Urinary bladder (tissue), 4 donors: ENCODE measurements around the gene ABCC12. TPM values are rescaled to one million over a fixed set of nuclear protein-coding genes. Genes with fewer than 3 reads are reported as not detected.

Source experiments
- DNase-seq: peaks from one replicate; pipeline ENCODE4 v3.0.0-alpha.2; 2015; ENCODE audit errors: extremely low spot score
- H3K27ac ChIP-seq: one replicate; pipeline ENCODE4 v1.5.1; 2013; ENCODE audit warnings: low read depth, mild to moderate bottlenecking, moderate library complexity
- H3K36me3 ChIP-seq: one replicate; pipeline ENCODE4 v1.6.1; 2013; ENCODE audit warnings: mild to moderate bottlenecking, moderate library complexity; ENCODE audit not compliant: insufficient read depth
- H3K4me1 ChIP-seq: one replicate; pipeline ENCODE4 v1.6.1; 2013; ENCODE audit warnings: mild to moderate bottlenecking, moderate library complexity; ENCODE audit not compliant: insufficient read depth
- H3K4me3 ChIP-seq: one replicate; pipeline ENCODE4 v1.5.1; 2013; ENCODE audit warnings: low read depth, low read length
- WGBS: extraction: QIAGEN DNeasy Blood & Tissue Kit; methylation state at CpG from one replicate; pipeline ENCODE4 v1.1.7; 2013; 5-methylcytosine and 5-hydroxymethylcytosine counted together
- polyA plus RNA-seq: library from polyadenylated mRNA; stranded (reverse); fragments of 200-250 nt; gene quantifications from one replicate; pipeline ENCODE4 v1.2.3, GENCODE V29; 2013
- total RNA-seq: library from RNA; depleted of rRNA; stranded (reverse); fragments of >200 nt; gene quantifications from one replicate; pipeline ENCODE4 v1.2.3, GENCODE V29; 2014
- donor health status: healthy with polysubstance abuse.
- donor health status: healthy.

The ABCC12 gene
- total and polyA plus RNA-seq, 2 donors = not detected

DNA sequence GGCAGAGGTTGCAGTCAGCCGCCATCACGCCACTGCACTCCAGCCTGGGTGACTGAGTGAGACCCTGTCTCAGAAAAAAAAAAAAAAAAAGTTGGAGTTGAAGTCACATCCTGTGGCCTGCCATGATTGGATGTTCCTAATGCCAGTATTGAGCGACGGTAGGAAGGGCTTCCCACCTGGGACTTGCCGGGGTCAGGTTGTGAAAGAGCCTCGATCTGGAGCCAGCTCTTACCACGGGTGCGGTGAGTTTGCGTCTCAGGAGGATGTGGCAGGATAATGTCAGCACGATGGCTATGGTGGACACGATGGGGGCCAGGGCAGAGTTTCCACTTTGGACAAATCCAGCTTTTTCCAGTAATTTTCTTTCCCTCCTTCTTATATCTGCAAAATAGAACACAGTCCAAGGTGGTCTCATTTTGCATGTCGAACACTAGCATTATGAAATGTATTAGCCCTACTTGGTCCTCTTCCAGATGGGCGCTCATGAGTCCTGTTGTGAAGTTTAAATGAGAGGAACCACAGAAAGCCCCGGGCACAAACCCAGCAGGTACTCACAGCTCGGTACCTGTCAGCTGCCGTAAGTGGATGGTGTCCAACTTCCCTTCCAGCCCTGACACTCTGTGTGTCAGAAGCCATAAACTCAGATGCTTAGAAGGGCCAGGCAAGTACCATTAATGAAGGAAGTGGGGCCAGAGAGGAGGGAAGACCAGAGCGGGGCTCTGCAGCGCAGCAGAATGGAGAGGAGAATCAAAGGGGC lies 22.2 kb downstream of the ABCC12 start:
- Histone ChIP-seq H3K4me1 (no peaks in the 10 kb centered on the region), H3K36me3 (no peaks in the 10 kb centered on the region), H3K4me3 (no peak overlapping the region), H3K27ac (no peak overlapping the region)
- DNase-seq = no peak
- WGBS = 87% methylated on average over 18 of the region's 18 CpGs

DNA sequence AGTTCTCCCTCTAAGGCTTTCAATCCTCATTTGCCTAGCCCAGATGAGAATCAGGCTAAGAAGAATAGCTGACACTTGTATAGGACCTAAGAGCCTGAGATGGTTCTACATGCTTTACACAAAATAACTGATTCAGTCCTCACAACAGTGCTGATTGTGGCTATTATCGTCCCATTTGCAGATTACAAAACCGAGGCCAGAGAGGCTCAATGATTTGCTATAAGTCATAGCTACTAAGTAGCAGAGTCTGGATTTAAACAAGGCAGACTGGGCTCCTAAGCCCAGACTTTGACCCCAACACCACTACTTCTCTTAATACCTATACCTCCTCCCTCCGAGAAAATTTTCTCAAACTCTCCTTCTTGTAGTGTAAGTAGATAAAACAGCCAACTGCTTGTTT lies 23.1 kb downstream of the ABCC12 start:
- H3K36me3 ChIP-seq = no peaks in the 10 kb centered on the region
- no peak for DNase-seq
- WGBS = 90% methylated on average over 3 of the region's 3 CpGs
- no peak overlapping the region for H3K27ac ChIP-seq
- no peak overlapping the region for H3K4me3 ChIP-seq
- no peaks in the 10 kb centered on the region for H3K4me1 ChIP-seq

DNA sequence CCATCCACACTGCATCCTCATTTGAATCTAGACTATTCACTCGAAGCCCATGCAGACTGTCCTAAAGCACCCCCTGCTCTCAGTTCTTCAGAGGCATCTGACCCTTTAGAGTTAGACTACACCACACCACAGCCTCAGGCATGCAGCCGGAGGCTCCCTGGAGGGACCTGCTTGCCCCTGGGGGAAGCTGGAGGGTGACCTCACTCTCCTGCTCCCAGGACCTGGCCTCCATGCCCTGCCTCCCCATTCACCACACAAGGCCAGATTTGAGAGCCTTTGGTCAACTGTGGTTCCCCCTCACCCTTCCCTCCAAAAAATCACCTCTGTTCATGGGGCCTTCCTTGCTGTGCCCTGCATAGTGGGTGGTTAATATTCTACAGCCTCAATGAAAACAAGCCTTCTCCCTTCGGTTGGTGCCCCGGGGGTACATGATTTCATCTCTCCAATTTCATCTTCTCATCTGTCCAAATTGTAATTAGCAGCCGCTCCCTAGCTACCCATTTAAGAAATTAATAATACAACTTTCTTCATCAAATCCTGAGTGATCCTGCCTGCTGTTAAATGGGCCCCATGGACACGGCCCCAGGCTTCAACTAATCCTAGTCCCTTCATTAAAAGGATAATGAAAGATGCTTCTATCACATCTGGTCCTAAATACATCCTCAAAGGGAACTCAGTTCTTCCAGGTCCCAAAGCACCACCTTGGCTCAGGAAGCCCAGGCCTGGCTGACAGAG lies 24.4 kb downstream of the ABCC12 start:
- 85% methylated on average over 6 of the region's 6 CpGs for WGBS
- Histone ChIP-seq H3K4me3 (no peak overlapping the region), H3K36me3 (no peaks in the 10 kb centered on the region), H3K4me1 (no peaks in the 10 kb centered on the region), H3K27ac (no peak overlapping the region)
- no peak for DNase-seq

DNA sequence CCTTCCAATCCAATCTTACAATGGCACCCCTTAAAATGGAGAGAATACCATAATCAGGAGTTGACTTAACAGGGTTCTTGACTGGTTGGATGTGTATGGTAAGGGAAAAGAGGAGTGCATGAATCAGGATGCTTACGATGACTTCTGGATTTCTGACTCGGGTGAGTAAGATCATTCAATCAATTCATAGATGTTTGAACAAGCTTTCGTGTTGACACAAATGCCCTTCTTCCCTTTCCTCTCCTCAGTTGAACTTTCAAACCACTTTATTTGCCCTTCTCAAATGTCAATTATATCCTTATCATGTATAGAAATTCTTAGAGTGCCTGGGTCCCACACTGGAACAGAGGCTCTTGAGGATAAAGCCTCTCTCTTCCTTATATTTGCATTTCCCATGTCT lies 25.9 kb downstream of the ABCC12 start:
- no peak overlapping the region for H3K4me3 ChIP-seq
- H3K36me3 ChIP-seq = no peaks in the 10 kb centered on the region
- 89% methylated on average over 3 of the region's 3 CpGs for WGBS
- DNase-seq = no peak
- H3K4me1 ChIP-seq = no peaks in the 10 kb centered on the region
- no peak overlapping the region for H3K27ac ChIP-seq

DNA sequence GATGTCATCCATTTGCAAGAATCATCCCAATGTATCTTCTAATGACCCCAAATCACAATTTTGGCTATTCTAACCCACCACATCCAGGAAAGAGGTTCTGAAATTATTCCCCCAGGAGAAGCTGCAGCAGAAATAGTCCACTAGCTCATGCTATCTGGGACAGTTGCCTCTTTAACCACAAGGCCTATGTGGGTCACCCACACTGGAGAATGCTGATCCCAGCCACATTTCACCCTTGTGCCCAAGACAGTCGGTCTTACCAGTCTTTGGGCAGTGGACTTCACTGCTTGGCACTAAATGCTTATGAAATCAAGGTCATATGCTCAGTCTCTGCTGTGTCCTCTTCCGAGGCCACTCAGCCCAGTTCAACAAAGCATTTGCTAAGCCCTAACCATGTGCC lies 27.0 kb downstream of the ABCC12 start:
- Histone ChIP-seq H3K4me3 (no peak overlapping the region), H3K4me1 (no peaks in the 10 kb centered on the region), H3K27ac (no peak overlapping the region), H3K36me3 (no peaks in the 10 kb centered on the region)
- DNase-seq = no peak
- 74% methylated on average over 2 of the region's 2 CpGs for WGBS

DNA sequence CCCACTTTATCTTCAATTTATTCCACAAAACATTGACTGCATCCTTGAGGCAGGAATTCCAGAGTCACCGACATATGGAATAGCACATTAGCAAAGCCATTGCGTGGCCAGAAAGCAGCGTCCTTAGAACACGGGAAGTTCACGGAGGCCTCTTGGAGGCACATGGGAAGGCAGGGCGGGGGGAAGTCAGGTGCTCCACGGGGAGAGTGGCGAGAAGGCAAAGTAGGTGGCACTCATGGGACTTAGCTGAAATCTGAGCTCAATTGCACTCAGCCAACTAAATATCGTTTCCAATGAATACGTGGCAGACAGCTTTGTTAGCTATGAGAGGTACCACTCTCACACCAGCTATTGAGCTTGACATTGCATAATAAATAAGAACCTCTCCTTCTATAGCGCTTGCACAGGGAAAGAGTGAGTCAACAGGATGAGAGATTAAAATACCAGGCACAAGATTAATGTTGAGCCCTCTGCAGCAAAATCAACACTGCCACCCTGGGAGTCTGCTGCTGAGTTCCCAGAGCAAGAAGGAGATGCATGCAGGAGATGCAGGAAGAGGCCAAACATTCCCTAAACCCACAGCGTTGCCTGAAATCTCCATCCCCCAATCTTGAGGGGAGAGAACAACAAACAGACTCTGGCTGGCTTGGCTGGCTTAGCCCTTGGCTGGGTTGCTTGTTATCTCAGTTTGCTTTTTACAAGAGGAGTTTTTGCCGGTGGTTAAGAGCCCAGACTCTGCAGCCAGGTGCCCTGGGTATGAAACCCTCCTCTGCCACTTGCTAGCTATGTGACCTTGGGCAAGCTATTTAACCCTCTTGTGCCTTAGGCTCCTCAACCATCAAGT lies 28.8 kb downstream of the ABCC12 start:
- Histone ChIP-seq H3K27ac (no peak overlapping the region), H3K36me3 (no peaks in the 10 kb centered on the region), H3K4me3 (no peak overlapping the region), H3K4me1 (no peaks in the 10 kb centered on the region)
- 57% methylated on average over 13 of the region's 13 CpGs for WGBS
- DNase-seq = no peak

DNA sequence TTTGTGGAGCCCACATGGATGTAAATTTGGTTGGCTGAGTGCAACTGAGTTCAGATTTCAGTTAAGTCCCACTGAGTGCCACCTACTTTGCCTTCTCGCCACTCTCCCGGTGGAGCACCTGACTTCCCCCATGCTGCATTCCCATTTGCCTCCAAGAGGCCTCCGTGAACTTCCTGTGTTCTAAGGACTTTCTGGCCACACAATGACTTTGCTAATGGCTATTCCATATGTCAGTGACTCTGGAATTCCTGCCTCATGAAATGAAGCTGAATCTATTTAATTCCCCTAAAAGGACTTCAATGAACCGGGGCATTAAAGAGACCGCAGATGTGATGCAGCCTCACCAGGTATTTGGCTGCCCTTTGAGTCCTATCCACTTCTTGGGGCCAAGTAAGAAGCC lies 29.9 kb downstream of the ABCC12 start:
- no peak for DNase-seq

DNA sequence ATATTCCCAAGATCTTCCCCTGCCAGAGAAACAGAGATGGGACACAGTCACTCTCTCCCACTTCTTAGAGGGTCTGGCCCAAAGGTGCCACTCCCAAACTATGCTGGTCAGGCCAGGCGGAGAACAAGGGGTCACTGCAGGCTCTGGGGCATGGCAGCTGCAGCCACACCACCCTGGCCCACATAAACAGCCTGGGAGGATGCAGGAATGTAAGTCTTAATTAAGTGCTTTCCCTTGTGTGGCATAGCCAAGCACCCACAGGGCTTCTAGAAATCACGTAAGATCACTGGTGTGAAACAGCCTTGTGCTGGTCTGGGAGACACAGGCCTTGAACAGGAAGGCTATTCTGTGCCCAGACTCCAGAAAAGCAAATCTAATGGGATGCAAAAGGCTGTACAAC lies 31.5 kb downstream of the ABCC12 start:
- no peaks in the 10 kb centered on the region for H3K4me1 ChIP-seq
- DNase-seq = no peak
- H3K4me3 ChIP-seq = no peak overlapping the region
- H3K36me3 ChIP-seq = no peaks in the 10 kb centered on the region
- no peak overlapping the region for H3K27ac ChIP-seq
- WGBS = 86% methylated on average over 2 of the region's 2 CpGs

More for the DNA sequence above, 29.9 kb downstream of the ABCC12 start:
- no peaks in the 10 kb centered on the region for H3K36me3 ChIP-seq
- no peak overlapping the region for H3K4me3 ChIP-seq
- H3K4me1 ChIP-seq = no peaks in the 10 kb centered on the region
- WGBS = 88% methylated on average over 5 of the region's 5 CpGs
- H3K27ac ChIP-seq = no peak overlapping the region

DNA sequence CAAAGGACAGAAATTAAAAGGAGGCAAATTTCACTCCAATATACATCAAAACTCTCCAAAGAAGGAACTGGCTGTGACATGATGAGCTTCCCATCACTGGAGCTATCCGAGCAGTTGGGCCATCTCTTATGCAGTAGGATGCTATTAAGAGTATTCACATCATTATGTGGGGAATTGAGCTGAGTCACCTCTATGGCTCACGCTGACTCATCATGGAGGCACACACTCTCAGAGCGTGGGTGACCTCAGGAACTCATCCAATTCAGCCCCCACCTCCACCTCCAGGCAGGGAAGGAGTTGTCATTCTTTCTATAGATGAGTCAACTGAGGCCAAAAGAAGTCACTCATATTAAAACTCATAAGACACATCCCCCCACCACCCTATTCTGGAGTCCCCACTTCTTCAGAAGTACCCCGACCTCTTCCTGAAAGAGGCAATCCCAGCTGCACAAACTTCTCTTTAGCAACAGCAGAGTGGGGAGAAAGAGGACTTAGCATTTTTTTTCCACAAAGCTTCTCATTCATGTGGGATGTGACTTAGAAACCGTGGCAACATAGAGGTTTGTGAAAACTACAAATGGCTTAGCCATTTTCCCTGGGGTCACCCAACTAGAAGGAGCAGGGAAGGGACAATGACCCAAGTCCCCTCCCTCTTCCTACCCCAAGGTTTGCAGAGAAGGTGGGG lies 32.5 kb downstream of the ABCC12 start:
- DNase-seq = no peak
- WGBS = 66% methylated on average over 5 of the region's 5 CpGs
- no peaks in the 10 kb centered on the region for H3K4me1 ChIP-seq
- H3K27ac ChIP-seq = no peak overlapping the region
- H3K36me3 ChIP-seq = no peaks in the 10 kb centered on the region
- H3K4me3 ChIP-seq = no peak overlapping the region

DNA sequence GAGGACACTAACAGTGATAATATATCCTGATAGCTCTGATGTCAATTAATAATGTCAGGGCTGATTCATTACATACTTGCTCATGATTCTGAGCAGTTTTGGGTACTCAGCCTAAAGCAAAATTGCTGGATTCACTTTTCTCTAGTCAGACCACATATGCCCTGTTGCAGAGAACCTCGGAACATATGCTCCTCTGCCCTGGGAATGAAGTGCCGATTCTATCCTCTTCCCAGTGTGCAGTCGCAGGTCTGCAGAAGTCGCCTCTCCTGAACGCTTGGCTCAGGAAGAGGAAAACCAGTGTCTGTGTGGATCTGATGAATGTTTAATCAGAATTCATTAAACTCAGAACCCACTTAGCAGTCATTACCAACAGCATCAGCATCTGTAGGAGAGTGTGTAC lies 34.5 kb downstream of the ABCC12 start:
- 90% methylated on average over 5 of the region's 5 CpGs for WGBS
- no peak overlapping the region for H3K4me3 ChIP-seq
- H3K36me3 ChIP-seq = no peaks in the 10 kb centered on the region
- DNase-seq = no peak
- H3K27ac ChIP-seq = no peak overlapping the region
- no peaks in the 10 kb centered on the region for H3K4me1 ChIP-seq

DNA sequence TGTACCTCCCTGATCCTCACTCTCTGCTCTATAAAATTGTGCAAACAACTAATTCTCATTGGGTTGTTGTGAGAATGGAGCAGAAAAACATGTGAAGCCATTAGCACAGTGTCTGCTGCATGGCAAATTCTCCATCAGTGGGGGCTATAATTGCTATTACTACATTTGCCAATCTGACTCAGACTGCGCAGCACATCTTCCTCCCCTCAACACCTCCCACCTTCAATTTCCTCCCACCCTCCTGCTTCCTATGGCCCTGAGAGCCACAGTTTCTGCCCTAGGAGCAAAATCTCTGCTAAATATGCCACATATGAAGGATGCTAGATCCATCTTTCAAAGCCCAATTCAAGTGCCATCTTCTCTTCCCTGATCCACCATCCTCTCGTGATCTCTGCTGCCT lies 37.0 kb downstream of the ABCC12 start:
- no peaks in the 10 kb centered on the region for H3K4me1 ChIP-seq
- no peaks in the 10 kb centered on the region for H3K36me3 ChIP-seq
- H3K27ac ChIP-seq = no peak overlapping the region
- H3K4me3 ChIP-seq = no peak overlapping the region
- DNase-seq = no peak
- 82% methylated on average over 2 of the region's 2 CpGs for WGBS

DNA sequence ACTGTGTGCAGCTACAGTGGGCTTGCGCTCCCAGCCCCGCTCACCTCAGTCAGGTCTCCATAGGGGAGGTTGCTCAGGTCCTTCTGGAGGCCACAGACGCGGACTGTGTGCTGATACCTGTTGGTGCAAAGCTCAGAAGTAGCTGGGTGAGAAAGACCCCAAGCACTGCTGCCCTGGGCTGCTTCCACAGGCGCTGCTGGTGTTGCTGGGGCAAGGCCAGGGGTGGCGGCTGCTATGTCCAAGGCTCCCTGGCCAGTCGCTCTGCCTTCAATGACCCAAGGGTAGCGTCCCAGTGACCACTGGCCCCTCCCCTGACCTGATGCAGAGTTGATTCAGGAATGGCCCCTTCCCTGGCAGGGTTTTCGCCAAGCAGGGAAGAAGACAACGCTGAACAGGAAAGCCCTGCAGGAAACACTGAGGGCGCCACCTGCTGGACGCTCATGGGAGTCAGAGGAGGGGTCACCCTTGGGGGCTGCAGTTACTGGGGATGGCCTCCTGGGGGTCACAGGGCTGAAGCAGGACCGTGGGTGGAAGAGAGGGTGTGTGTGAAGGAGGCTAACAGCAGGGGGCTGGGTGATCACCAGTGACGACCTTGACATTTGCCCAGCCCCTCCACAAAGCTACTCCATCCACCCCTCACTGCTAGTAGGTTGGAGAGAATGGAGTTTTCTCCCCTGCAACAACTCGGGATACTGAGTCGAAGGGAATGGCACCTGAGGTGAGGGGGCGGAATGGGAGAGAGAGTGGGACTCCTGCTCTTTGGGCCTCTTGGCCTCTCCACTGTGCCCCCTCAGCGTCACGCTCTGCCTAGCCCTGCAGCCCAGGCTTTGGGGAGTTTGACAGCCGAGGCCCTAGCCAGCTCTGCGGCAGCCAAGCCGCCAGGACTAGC lies 38.3 kb downstream of the ABCC12 start:
- Histone ChIP-seq H3K27ac (no peak overlapping the region), H3K36me3 (no peaks in the 10 kb centered on the region), H3K4me3 (no peak overlapping the region), H3K4me1 (no peaks in the 10 kb centered on the region)
- 64% methylated on average over 22 of the region's 22 CpGs for WGBS
- no peak for DNase-seq
